Prostate gland (tissue), 2 donors: Measurements from ENCODE around the gene ABCA10. TPM values are rescaled to one million over a fixed set of nuclear protein-coding genes. Genes with fewer than 3 reads are reported as not detected.

ENCODE experiments used
- DNase-seq: peaks from one replicate; pipeline ENCODE4 v3.0.0-alpha.2; 2019; ENCODE audit warnings: low spot score
- H3K27ac ChIP-seq, 2 donors: fragments of 200-600 bp; sonication (generic); 2 replicates each; pipeline ENCODE4 v1.5.1; 2017 to 2019
- H3K27me3 ChIP-seq: fragments of 200-600 bp; sonication (generic); replicated peaks from 2 replicates; pipeline ENCODE4 v1.5.1; 2019; ENCODE audit not compliant: insufficient read depth
- H3K36me3 ChIP-seq, 2 donors: fragments of 200-600 bp; sonication (generic); 1 replicate in 1 of 2; 2 replicates in 1 of 2; pipeline versions ENCODE4 v1.5.1 to v1.8.1; 2017 to 2019
- H3K4me1 ChIP-seq: fragments of 200-600 bp; sonication (generic); replicated peaks from 2 replicates; pipeline ENCODE4 v1.5.1; 2019
- H3K4me3 ChIP-seq, 2 donors: fragments of 200-600 bp; sonication (generic); 2 replicates each; pipeline ENCODE4 v1.5.1; 2017 to 2019
- H3K9me3 ChIP-seq: fragments of 200-600 bp; sonication (generic); 2 replicates; pipeline ENCODE4 v1.5.1; 2017
- POLR2A ChIP-seq: fragments of 450-650 bp; IDR thresholded peaks from one replicate; pipeline ENCODE4 v1.6.1; 2016; ENCODE audit warnings: antibody characterized with exemption, mild to moderate bottlenecking
- POLR2AphosphoS5 ChIP-seq: sonication (generic); formaldehyde crosslinking; IDR thresholded peaks from one replicate; pipeline ENCODE4 v1.6.1; 2017; ENCODE audit warnings: antibody characterized with exemption
- WGBS: methylation state at CpG from one replicate; pipeline ENCODE4 v1.1.5; 2018; 5-methylcytosine and 5-hydroxymethylcytosine counted together
- intact Hi-C: fragments of 100-400 bp; cut with DNase I; formaldehyde crosslinking; loops from one replicate; pipeline ENCODE4 v1.14.2; 2022
- total RNA-seq, 2 donors: library from RNA; depleted of rRNA; stranded (reverse); fragments of >200 nt; gene quantifications; one replicate each; pipeline ENCODE4 v1.1.0, GENCODE V29; 2016
- TF ChIP-seq, protein P1 (sequence below), 4 experiments: fragments of 200-600 bp in 2 of 4; fragments of 450-650 bp in 2 of 4; sonication (generic) in 2 of 4; IDR thresholded peaks; 1 replicate in 3 of 4; 2 replicates in 1 of 4; pipeline ENCODE4 v1.5.1; 2016 to 2019; ENCODE audit warnings: antibody characterized with exemption in 4 of 4, mild to moderate bottlenecking in 2 of 4, moderate library complexity in 2 of 4

ABCA10 gene
- total RNA-seq, 2 donors from 2014 or later, result 0.59 to 6.6 TPM

- no peaks in the 10 kb centered on the region for H3K4me1 ChIP-seq
- TF ChIP-seq, protein P1, sequence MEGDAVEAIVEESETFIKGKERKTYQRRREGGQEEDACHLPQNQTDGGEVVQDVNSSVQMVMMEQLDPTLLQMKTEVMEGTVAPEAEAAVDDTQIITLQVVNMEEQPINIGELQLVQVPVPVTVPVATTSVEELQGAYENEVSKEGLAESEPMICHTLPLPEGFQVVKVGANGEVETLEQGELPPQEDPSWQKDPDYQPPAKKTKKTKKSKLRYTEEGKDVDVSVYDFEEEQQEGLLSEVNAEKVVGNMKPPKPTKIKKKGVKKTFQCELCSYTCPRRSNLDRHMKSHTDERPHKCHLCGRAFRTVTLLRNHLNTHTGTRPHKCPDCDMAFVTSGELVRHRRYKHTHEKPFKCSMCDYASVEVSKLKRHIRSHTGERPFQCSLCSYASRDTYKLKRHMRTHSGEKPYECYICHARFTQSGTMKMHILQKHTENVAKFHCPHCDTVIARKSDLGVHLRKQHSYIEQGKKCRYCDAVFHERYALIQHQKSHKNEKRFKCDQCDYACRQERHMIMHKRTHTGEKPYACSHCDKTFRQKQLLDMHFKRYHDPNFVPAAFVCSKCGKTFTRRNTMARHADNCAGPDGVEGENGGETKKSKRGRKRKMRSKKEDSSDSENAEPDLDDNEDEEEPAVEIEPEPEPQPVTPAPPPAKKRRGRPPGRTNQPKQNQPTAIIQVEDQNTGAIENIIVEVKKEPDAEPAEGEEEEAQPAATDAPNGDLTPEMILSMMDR (IDR thresholded peaks at IDR 0.05), result no peak
- TF ChIP-seq POLR2A (no peak), POLR2AphosphoS5 (no peak)
- H3K27ac ChIP-seq, result no peak overlapping the region
- no peak overlapping the region for H3K4me3 ChIP-seq
- intact Hi-C loops, result no loop called here
- H3K27me3 ChIP-seq, result no peaks in the 10 kb centered on the region
- H3K36me3 ChIP-seq, result no peaks in the 10 kb centered on the region
- WGBS, result 60% methylated on average over 3 of the region's 3 CpGs
- no peaks in the 10 kb centered on the region for H3K9me3 ChIP-seq
- DNase-seq, result no peak
Measured at GRCh38 chr17:69142175-69142802, 86.3 kb downstream of the ABCA10 start.

DNA sequence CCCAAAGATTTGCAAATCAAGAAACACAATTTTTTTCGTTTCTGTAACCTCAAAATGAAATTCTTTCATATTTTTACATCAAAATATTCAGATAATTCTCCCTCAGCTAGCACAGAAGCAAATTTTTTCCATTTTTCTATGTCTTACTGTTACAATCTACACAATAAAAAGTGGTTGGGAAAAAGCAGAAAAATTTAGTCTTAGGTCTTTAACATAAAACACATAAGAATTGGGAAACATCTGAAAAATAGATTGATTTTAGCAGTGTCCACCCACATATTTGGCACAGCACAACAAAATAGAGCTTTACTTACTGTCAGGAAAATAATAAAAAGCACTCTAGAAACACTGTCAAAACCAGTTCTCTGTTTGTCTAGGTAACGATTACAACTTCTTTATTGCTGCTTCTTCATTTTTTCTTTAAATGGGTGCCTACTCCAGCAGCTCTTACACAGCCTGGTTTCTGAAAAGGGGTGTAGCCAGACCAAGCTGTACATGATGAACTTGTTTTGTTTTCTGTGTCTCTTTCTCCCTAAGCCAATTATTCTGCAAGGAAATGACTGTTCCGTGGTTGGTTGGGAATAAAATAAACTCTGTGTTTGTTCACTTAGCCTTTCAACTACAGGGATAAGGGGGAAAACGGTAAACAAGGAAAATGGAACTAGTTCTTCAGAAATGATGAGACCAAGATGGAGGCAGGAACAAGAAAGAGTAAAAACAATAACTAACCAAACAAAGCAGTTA lies 87.0 kb downstream of the ABCA10 start, which contains the start of gene ABCA6:
Gene ABCA6 (minus strand): TSS at position 465 of the 744 bp plus-strand sequence. CDS start 1,192 bp downstream, outside the sequence.
- intact Hi-C loops, result no loop called here
- Histone ChIP-seq H3K27ac (no peak within 1 kb of the TSS), H3K9me3 (no peaks in the 10 kb centered on the region), H3K27me3 (no peaks in the 10 kb centered on the region), H3K36me3 (no peaks in the 10 kb centered on the region), H3K4me3 (no peak within 1 kb of the TSS), H3K4me1 (no peaks in the 10 kb centered on the region)
- WGBS, result 33% methylated on average over 4 of the region's 4 CpGs
- no peak for DNase-seq
- peak; percentile 4 for TF ChIP-seq POLR2AphosphoS5
- TF ChIP-seq, protein P1 (IDR thresholded peaks at IDR 0.05), result no peak

GRCh38 chr17:69134112-69134511 lies 94.5 kb downstream of the ABCA10 start:
- no peaks in the 10 kb centered on the region for H3K36me3 ChIP-seq
- no peaks in the 10 kb centered on the region for H3K4me1 ChIP-seq
- intact Hi-C loops, result no loop called here
- no peak overlapping the region for H3K4me3 ChIP-seq
- H3K27me3 ChIP-seq, result no peaks in the 10 kb centered on the region
- TF ChIP-seq, protein P1 (IDR thresholded peaks at IDR 0.05), result no peak
- TF ChIP-seq POLR2A (no peak), POLR2AphosphoS5 (no peak)
- H3K27ac ChIP-seq, result no peak overlapping the region
- 45% methylated on average over 3 of the region's 3 CpGs for WGBS
- H3K9me3 ChIP-seq, result no peaks in the 10 kb centered on the region
- no peak for DNase-seq

DNA sequence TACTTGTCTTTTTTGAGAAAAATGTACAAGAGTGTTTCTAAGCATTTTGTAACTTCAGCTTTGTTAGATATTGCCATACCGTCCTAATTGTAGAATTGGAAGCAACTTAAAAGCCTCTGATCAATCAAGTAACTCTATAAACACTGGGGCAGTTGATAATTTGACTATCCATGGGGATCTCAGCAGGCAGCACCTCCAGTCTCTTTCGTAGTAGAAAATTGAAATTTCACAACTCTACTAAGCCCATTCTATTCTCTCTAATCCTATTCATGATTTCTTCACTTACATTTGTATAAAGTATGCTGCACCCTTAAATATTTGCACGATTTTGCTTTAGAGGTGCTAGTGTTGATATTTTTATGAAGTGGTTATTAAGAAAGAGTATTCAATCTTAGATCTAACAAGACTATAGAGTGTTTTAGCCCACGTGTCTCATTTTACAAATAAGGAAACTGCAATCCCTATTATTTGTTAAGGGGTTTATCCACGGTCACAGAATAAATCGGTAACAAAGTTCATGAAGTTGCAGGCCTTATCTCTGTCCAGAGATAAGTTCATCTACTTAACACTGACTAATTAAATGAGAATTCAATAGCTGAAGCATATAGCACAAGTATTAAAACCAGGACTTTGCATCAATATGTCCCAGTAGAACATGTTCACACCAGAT lies 97.9 kb downstream of the ABCA10 start:
- H3K36me3 ChIP-seq, result no peaks in the 10 kb centered on the region
- no peak for DNase-seq
- no peaks in the 10 kb centered on the region for H3K4me1 ChIP-seq
- H3K27me3 ChIP-seq, result no peaks in the 10 kb centered on the region
- intact Hi-C loops, result no loop called here
- H3K4me3 ChIP-seq, result no peak overlapping the region
- WGBS, result 78% methylated on average over 6 of the region's 6 CpGs
- H3K9me3 ChIP-seq, result no peaks in the 10 kb centered on the region
- no peak overlapping the region for H3K27ac ChIP-seq
- TF ChIP-seq POLR2AphosphoS5, result no peak
- no peak for TF ChIP-seq POLR2A
- TF ChIP-seq, protein P1 (IDR thresholded peaks at IDR 0.05), result no peak
